Tibial artery (tissue), 4 donors: Measurements from ENCODE around the gene EHD1.

Source experiments
- DNase-seq, 2 donors: peaks; one replicate each; pipeline ENCODE4 v3.0.0-alpha.2; 2019
- H3K27ac ChIP-seq, 2 donors: fragments of 200-600 bp; sonication (generic) in 1 of 2; 1 replicate in 1 of 2; 2 replicates in 1 of 2; pipeline ENCODE4 v1.5.1; 2018 to 2019; ENCODE audit warnings: mild to moderate bottlenecking in 1 of 2
- H3K27me3 ChIP-seq, 2 donors: fragments of 200-600 bp; sonication (generic) in 1 of 2; one replicate each; pipeline versions ENCODE4 v1.5.1 to v1.6.0; 2016 to 2019
- H3K36me3 ChIP-seq, 3 donors: fragments of 200-600 bp; sonication (generic) in 2 of 3; one replicate each; pipeline ENCODE4 v1.5.1; 2016 to 2019; ENCODE audit warnings: mild to moderate bottlenecking in 2 of 3
- H3K4me1 ChIP-seq, 4 donors: fragments of 200-600 bp; sonication (generic) in 2 of 4; 1 replicate in 3 of 4; 2 replicates in 1 of 4; pipeline ENCODE4 v1.5.1; 2016 to 2019
- H3K4me3 ChIP-seq, 2 donors: fragments of 200-600 bp; sonication (generic) in 1 of 2; 1 replicate in 1 of 2; 2 replicates in 1 of 2; pipeline ENCODE4 v1.5.1; 2018 to 2019; ENCODE audit warnings: mild to moderate bottlenecking in 2 of 2
- H3K9me3 ChIP-seq, 3 donors: fragments of 200-600 bp; sonication (generic) in 1 of 3; one replicate each; pipeline ENCODE4 v1.5.1; 2016 to 2019
- CTCF ChIP-seq, 2 experiments: fragments of 200-600 bp in 1 of 2; fragments of 450-650 bp in 1 of 2; IDR thresholded peaks; one replicate each; pipeline ENCODE4 v1.5.1; 2017 to 2019; ENCODE audit warnings: antibody characterized with exemption in 2 of 2, mild to moderate bottlenecking in 1 of 2, moderate library complexity in 1 of 2
- intact Hi-C: fragments of 100-400 bp; cut with DNase I; formaldehyde crosslinking; loops from one replicate; pipeline ENCODE4 v1.15.0; 2023; ENCODE audit warnings: low total_unique reads

The EHD1 gene

GRCh38 chr11:64858467-64859263, 19.8 kb downstream of the EHD1 start:
- H3K27me3 ChIP-seq = no peaks in the 10 kb centered on the region
- intact Hi-C loops = no loop called here
- TF ChIP-seq CTCF (IDR thresholded peaks at IDR 0.05) = no peak
- H3K9me3 ChIP-seq = no peaks in the 10 kb centered on the region
- peak overlapping the region; percentile 82 to 97 for H3K27ac ChIP-seq
- no peak for DNase-seq
- peaks cover 26 to 42% (median 32%) of the 10 kb centered on the region in 3 donors for H3K36me3 ChIP-seq
- peaks cover 6 to 98% (median 84%) of the 10 kb centered on the region in 4 donors for H3K4me1 ChIP-seq
- H3K4me3 ChIP-seq = no peak overlapping the region

- Histone ChIP-seq H3K4me3 (no peak overlapping the region), H3K27me3 (no peaks in the 10 kb centered on the region), H3K27ac (peak overlapping the region; percentile 82 to 97), H3K9me3 (no peaks in the 10 kb centered on the region), H3K36me3 (peaks cover 37 to 54% (median 41%) of the 10 kb centered on the region in 3 donors), H3K4me1 (peaks cover 6 to 96% (median 80%) of the 10 kb centered on the region in 4 donors)
- no peak for DNase-seq
- intact Hi-C loops = no loop called here
- TF ChIP-seq CTCF (IDR thresholded peaks at IDR 0.05) = no peak
Measured at GRCh38 chr11:64857485-64857884, 20.9 kb downstream of the EHD1 start.

- Histone ChIP-seq H3K4me1 (peaks cover 6 to 92% (median 79%) of the 10 kb centered on the region in 4 donors), H3K9me3 (no peaks in the 10 kb centered on the region), H3K27ac (peak overlapping the region; percentile 82 to 97), H3K4me3 (no peak overlapping the region), H3K36me3 (peaks cover 41 to 62% (median 44%) of the 10 kb centered on the region in 3 donors), H3K27me3 (no peaks in the 10 kb centered on the region)
- TF ChIP-seq CTCF (IDR thresholded peaks at IDR 0.05) = no peak
- DNase-seq = peak; percentile 90 to 97
- intact Hi-C loops = no loop called here
Measured at GRCh38 chr11:64856382-64857227, 21.8 kb downstream of the EHD1 start.

- no peak for TF ChIP-seq CTCF (IDR thresholded peaks at IDR 0.05)
- intact Hi-C loops = no loop called here
- Histone ChIP-seq H3K36me3 (peaks cover 41 to 63% (median 48%) of the 10 kb centered on the region in 3 donors), H3K9me3 (no peaks in the 10 kb centered on the region), H3K27ac (peak overlapping the region; percentile 82 to 97), H3K4me3 (peak overlapping the region in 1 of 2 donors; percentile 6), H3K27me3 (no peaks in the 10 kb centered on the region), H3K4me1 (peaks cover 6 to 93% (median 83%) of the 10 kb centered on the region in 4 donors)
- DNase-seq = no peak
Measured at GRCh38 chr11:64855596-64856304, 22.7 kb downstream of the EHD1 start.
